T-cell (primary cell): ENCODE data around the gene ERI3. TPM values are rescaled to one million over a fixed set of nuclear protein-coding genes. Genes with fewer than 3 reads are reported as not detected.

Source experiments
- ATAC-seq, 4 experiments: fragments of 200-7000 bp in 3 of 4; fragments of 150-1000 bp in 1 of 4; cut with Tn5 transposase; replicated peaks in 1 of 4; 1 replicate in 3 of 4; 2 replicates in 1 of 4; pipeline ENCODE4 v1.10.0; 2021; ENCODE audit warnings: moderate library complexity in 3 of 4, mild to moderate bottlenecking in 2 of 4, moderate number of reproducible peaks in 1 of 4
- CTCF ChIA-PET, 2 donors: fragments of 300-600 bp; sonication (Branson Sonifier 250); formaldehyde crosslinking; loops; one replicate each; lab custom pipeline; 2022; ENCODE audit warnings: antibody characterized with exemption in 2 of 2; lab: Charles Lee
- POLR2A ChIA-PET, 2 donors: fragments of 300-600 bp; sonication (Branson Sonifier 250); formaldehyde crosslinking; loops; one replicate each; lab custom pipeline; 2022; ENCODE audit warnings: antibody characterized with exemption in 2 of 2; lab: Charles Lee
- DNase-seq, 35 experiments: peaks; one replicate each; pipeline versions ENCODE4 v3.0.0 to v3.0.0-alpha.2; 2013 to 2023
- H3K27ac ChIP-seq: one replicate; pipeline ENCODE4 v1.5.1; 2013; ENCODE audit warnings: low read length
- H3K27me3 ChIP-seq, 2 experiments: replicated peaks in 1 of 2; 1 replicate in 1 of 2; 2 replicates in 1 of 2; pipeline versions ENCODE4 v1.6.1 to v1.7.0; 2013; ENCODE audit warnings: low read length in 1 of 2, mixed read lengths in 1 of 2; ENCODE audit not compliant: control insufficient read depth in 2 of 2, insufficient read depth in 2 of 2; ENCODE audit errors: extremely low read depth in 1 of 2
- H3K36me3 ChIP-seq, 2 donors: 1 replicate in 1 of 2; 2 replicates in 1 of 2; pipeline versions ENCODE4 v1.6.1 to v1.7.0; 2013; ENCODE audit warnings: low read length in 1 of 2; ENCODE audit not compliant: control insufficient read depth in 2 of 2, insufficient read depth in 1 of 2; ENCODE audit errors: extremely low read depth in 1 of 2
- H3K4me1 ChIP-seq, 2 experiments: 1 replicate in 1 of 2; 2 replicates in 1 of 2; pipeline versions ENCODE4 v1.6.1 to v1.7.0; 2013; ENCODE audit warnings: low read length in 2 of 2, mixed read lengths in 1 of 2; ENCODE audit not compliant: insufficient read depth in 2 of 2, control insufficient read depth in 1 of 2; ENCODE audit errors: extremely low read depth in 1 of 2
- H3K4me3 ChIP-seq, 2 donors: 1 replicate in 1 of 2; 2 replicates in 1 of 2; pipeline versions ENCODE4 v1.5.1 to v1.7.0; 2013; ENCODE audit warnings: mild to moderate bottlenecking in 2 of 2, low read length in 1 of 2, moderate library complexity in 1 of 2; ENCODE audit not compliant: control insufficient read depth in 1 of 2; ENCODE audit errors: extremely low read depth in 1 of 2
- H3K9me3 ChIP-seq: 2 replicates; pipeline ENCODE4 v1.7.0; 2013
- H3K27ac Mint-ChIP-seq, 2 donors: one replicate each; pipeline ENCODE4 v1.8.0; 2020 to 2021; ENCODE audit warnings: mild to moderate bottlenecking in 2 of 2, mixed read lengths in 2 of 2
- H3K27me3 Mint-ChIP-seq, 2 donors: one replicate each; pipeline ENCODE4 v1.8.0; 2021 to 2022; ENCODE audit warnings: mixed read lengths in 2 of 2
- H3K36me3 Mint-ChIP-seq: one replicate; pipeline ENCODE4 v1.8.0; 2021; ENCODE audit warnings: mixed read lengths
- H3K4me1 Mint-ChIP-seq, 3 donors: one replicate each; pipeline ENCODE4 v1.8.0; 2020 to 2022; ENCODE audit warnings: mixed read lengths in 3 of 3, mild to moderate bottlenecking in 1 of 3
- H3K4me3 Mint-ChIP-seq, 3 donors: one replicate each; pipeline ENCODE4 v1.8.0; 2020 to 2022; ENCODE audit warnings: mild to moderate bottlenecking in 3 of 3, mixed read lengths in 3 of 3, moderate library complexity in 3 of 3
- H3K9me3 Mint-ChIP-seq, 3 donors: one replicate each; pipeline ENCODE4 v1.8.0; 2020 to 2022; ENCODE audit warnings: mixed read lengths in 3 of 3
- WGBS: methylation state at CpG from one replicate; pipeline ENCODE4 v1.1.5; 2013; ENCODE audit warnings: missing lambda C conversion rate; ENCODE audit not compliant: insufficient coverage; 5-methylcytosine and 5-hydroxymethylcytosine counted together
- total RNA-seq, 35 experiments: library from RNA in 6 of 35; stranded (reverse) in 6 of 35; fragments of 120-200 nt in 1 of 35; gene quantifications; one replicate each; pipeline versions ENCODE4 v1.2.1 to v1.2.4 and lab custom pipeline; 2013 to 2026

Gene ERI3
- total RNA-seq, 5 donors from 2014 or later (not counting 1 experiment from before 2014, with no cell fraction given): 29.3 to 39.4 (median 33.0) TPM

- POLR2A ChIA-PET: no interaction called here
- no peaks in the 10 kb centered on the region for H3K27me3 ChIP-seq
- H3K9me3 Mint-ChIP-seq: no peaks in the 10 kb centered on the region
Measured at GRCh38 chr1:44380666-44381177, 25.7 kb upstream of the ERI3 start.

GRCh38 chr1:44377925-44378784 lies 23.1 kb upstream of the ERI3 start:
- Histone ChIP-seq H3K27me3 (no peaks in the 10 kb centered on the region), H3K4me1 (no peaks in the 10 kb centered on the region), H3K9me3 (no peaks in the 10 kb centered on the region), H3K27ac (no peak overlapping the region), H3K36me3 (no peaks in the 10 kb centered on the region), H3K4me3 (no peak overlapping the region)
- DNase-seq (peak in 30 of 35 experiments; percentile 4 to 69 (median 30)), ATAC-seq (peak in 1 of 4 experiments; percentile 45)
- CTCF ChIA-PET: interaction anchor here (0.6 to 1.1 kb wide), 4 partner anchors 217 to 1601 kb away, joined by 5 to 13 read pairs (median 10); no protein-coding TSS in a partner anchor
- Mint-ChIP-seq H3K36me3 (no peaks in the 10 kb centered on the region), H3K4me1 (no peaks in the 10 kb centered on the region), H3K4me3 (no peak overlapping the region), H3K9me3 (no peaks in the 10 kb centered on the region), H3K27ac (no peak overlapping the region), H3K27me3 (no peaks in the 10 kb centered on the region)
- 73% methylated on average over 8 of the region's 12 CpGs for WGBS
- POLR2A ChIA-PET: no interaction called here

More at GRCh38 chr1:44380666-44381177, 25.7 kb upstream of the ERI3 start:
- Mint-ChIP-seq H3K4me3 (no peak overlapping the region), H3K4me1 (no peaks in the 10 kb centered on the region), H3K27ac (no peak overlapping the region), H3K36me3 (no peaks in the 10 kb centered on the region), H3K27me3 (peaks cover 0 to 4% of the 10 kb centered on the region in 2 donors)
- Histone ChIP-seq H3K27ac (no peak overlapping the region), H3K4me3 (no peak overlapping the region), H3K36me3 (no peaks in the 10 kb centered on the region), H3K9me3 (no peaks in the 10 kb centered on the region), H3K4me1 (no peaks in the 10 kb centered on the region)
- CTCF ChIA-PET: interaction anchor here in 1 of 2 donors (0.6 kb wide), 2 partner anchors 67 to 563 kb away, joined by 4 to 6 read pairs; no protein-coding TSS in a partner anchor
- 53% methylated on average over 2 of the region's 3 CpGs for WGBS
- DNase-seq (no peak), ATAC-seq (no peak)

GRCh38 chr1:44375547-44375946 lies 20.5 kb upstream of the ERI3 start:
- 60% methylated on average over 1 of the region's 6 CpGs for WGBS
- no peak for ATAC-seq
- no peak overlapping the region for H3K4me3 Mint-ChIP-seq
- H3K9me3 ChIP-seq: no peaks in the 10 kb centered on the region
- H3K27me3 Mint-ChIP-seq: no peaks in the 10 kb centered on the region
- no peaks in the 10 kb centered on the region for H3K4me1 ChIP-seq
- no peak overlapping the region for H3K4me3 ChIP-seq
- H3K27me3 ChIP-seq: no peaks in the 10 kb centered on the region
- H3K36me3 ChIP-seq: no peaks in the 10 kb centered on the region
- no peaks in the 10 kb centered on the region for H3K4me1 Mint-ChIP-seq
- no peaks in the 10 kb centered on the region for H3K9me3 Mint-ChIP-seq
- H3K27ac Mint-ChIP-seq: no peak overlapping the region
- ChIA-PET POLR2A (no interaction called here), CTCF (interaction anchor here (0.6 kb wide), 2 partner anchors 15 to 223 kb away, joined by 5 to 6 read pairs; no protein-coding TSS in a partner anchor)
- no peak for DNase-seq
- H3K36me3 Mint-ChIP-seq: no peaks in the 10 kb centered on the region
- H3K27ac ChIP-seq: no peak overlapping the region

- ATAC-seq: no peak
- Mint-ChIP-seq H3K4me3 (no peak overlapping the region), H3K4me1 (no peaks in the 10 kb centered on the region), H3K27me3 (peaks cover 5 to 8% of the 10 kb centered on the region in 2 donors), H3K9me3 (no peaks in the 10 kb centered on the region), H3K36me3 (no peaks in the 10 kb centered on the region), H3K27ac (no peak overlapping the region)
- no peak for DNase-seq
- Histone ChIP-seq H3K27me3 (peaks cover 0 to 5% of the 10 kb centered on the region in 2 experiments), H3K9me3 (no peaks in the 10 kb centered on the region), H3K4me1 (no peaks in the 10 kb centered on the region), H3K27ac (no peak overlapping the region), H3K4me3 (no peak overlapping the region), H3K36me3 (no peaks in the 10 kb centered on the region)
- ChIA-PET CTCF (interaction anchor here in 1 of 2 donors (0.6 kb wide), 1 partner anchor 289 kb away, joined by 4 read pairs; no protein-coding TSS in a partner anchor), POLR2A (no interaction called here)
Measured at GRCh38 chr1:44371206-44371605, 16.1 kb upstream of the ERI3 start.

- peaks cover 5 to 8% of the 10 kb centered on the region in 2 donors for H3K27me3 Mint-ChIP-seq
- ATAC-seq (no peak), DNase-seq (no peak)
- no peaks in the 10 kb centered on the region for H3K9me3 Mint-ChIP-seq
- Histone ChIP-seq H3K27ac (no peak overlapping the region), H3K4me1 (no peaks in the 10 kb centered on the region), H3K9me3 (no peaks in the 10 kb centered on the region), H3K4me3 (no peak overlapping the region), H3K27me3 (peaks cover 0 to 12% of the 10 kb centered on the region in 2 experiments), H3K36me3 (no peaks in the 10 kb centered on the region)
- ChIA-PET CTCF (no interaction called here), POLR2A (no interaction called here)
- no peak overlapping the region for H3K4me3 Mint-ChIP-seq
- no peaks in the 10 kb centered on the region for H3K4me1 Mint-ChIP-seq
- H3K27ac Mint-ChIP-seq: no peak overlapping the region
- H3K36me3 Mint-ChIP-seq: no peaks in the 10 kb centered on the region
- WGBS: 87% methylated on average over 10 of the region's 12 CpGs
Measured at GRCh38 chr1:44368471-44369151, 13.6 kb upstream of the ERI3 start.

- ATAC-seq (no peak), DNase-seq (no peak)
- ChIA-PET POLR2A (no interaction called here), CTCF (no interaction called here)
- peaks cover 5 to 8% of the 10 kb centered on the region in 2 donors for H3K27me3 Mint-ChIP-seq
- no peaks in the 10 kb centered on the region for H3K36me3 Mint-ChIP-seq
- no peaks in the 10 kb centered on the region for H3K4me1 Mint-ChIP-seq
- 60% methylated on average over 1 of the region's 1 CpG for WGBS
- H3K4me3 Mint-ChIP-seq: no peak overlapping the region
- Histone ChIP-seq H3K36me3 (no peaks in the 10 kb centered on the region), H3K4me3 (no peak overlapping the region), H3K27ac (no peak overlapping the region), H3K27me3 (peaks cover 0 to 12% of the 10 kb centered on the region in 2 experiments), H3K4me1 (no peaks in the 10 kb centered on the region), H3K9me3 (no peaks in the 10 kb centered on the region)
- no peaks in the 10 kb centered on the region for H3K9me3 Mint-ChIP-seq
- H3K27ac Mint-ChIP-seq: no peak overlapping the region
Measured at GRCh38 chr1:44367944-44368343, 12.9 kb upstream of the ERI3 start.
